ENCODE results near the gene ATF7IP.

ATF7IP gene

DNA sequence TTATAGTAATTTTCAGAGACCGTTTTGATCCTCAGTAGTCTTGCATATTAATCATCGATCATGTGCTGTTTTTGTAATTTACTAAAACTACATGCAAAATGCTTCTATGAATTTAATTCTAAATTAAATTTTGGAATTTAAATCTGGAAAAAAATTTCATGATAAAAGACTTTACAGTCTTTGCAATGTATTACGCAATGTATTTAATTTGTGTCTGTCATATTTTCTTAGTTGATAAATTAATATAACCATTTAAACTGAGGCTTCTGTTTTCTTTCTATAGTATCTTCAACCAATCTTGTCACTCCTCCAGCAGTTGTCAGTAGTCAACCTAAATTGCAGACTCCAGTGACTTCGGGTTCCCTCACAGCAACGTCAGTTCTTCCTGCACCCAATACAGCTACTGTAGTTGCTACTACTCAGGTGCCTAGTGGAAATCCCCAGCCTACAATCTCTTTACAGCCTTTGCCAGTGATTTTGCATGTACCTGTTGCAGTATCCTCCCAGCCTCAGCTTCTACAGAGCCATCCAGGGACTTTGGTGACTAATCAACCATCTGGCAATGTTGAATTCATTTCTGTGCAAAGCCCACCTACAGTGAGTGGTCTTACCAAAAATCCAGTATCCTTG, 94.8 kb downstream of the ATF7IP start:
- H3K36me3 ChIP-seq: peaks cover 16% of the 10 kb centered on the region; the same call in 1 of the 2 replicates
- DNase-seq: no peak
- H3K4me3 ChIP-seq (ENCODE audit: low read depth, low read length): no peak overlapping the region
- TF ChIP-seq, protein P1, sequence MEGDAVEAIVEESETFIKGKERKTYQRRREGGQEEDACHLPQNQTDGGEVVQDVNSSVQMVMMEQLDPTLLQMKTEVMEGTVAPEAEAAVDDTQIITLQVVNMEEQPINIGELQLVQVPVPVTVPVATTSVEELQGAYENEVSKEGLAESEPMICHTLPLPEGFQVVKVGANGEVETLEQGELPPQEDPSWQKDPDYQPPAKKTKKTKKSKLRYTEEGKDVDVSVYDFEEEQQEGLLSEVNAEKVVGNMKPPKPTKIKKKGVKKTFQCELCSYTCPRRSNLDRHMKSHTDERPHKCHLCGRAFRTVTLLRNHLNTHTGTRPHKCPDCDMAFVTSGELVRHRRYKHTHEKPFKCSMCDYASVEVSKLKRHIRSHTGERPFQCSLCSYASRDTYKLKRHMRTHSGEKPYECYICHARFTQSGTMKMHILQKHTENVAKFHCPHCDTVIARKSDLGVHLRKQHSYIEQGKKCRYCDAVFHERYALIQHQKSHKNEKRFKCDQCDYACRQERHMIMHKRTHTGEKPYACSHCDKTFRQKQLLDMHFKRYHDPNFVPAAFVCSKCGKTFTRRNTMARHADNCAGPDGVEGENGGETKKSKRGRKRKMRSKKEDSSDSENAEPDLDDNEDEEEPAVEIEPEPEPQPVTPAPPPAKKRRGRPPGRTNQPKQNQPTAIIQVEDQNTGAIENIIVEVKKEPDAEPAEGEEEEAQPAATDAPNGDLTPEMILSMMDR (IDR thresholded peaks at IDR 0.05; ENCODE audit: low read depth, low read length): no peak
- no peaks in the 10 kb centered on the region for H3K9me3 ChIP-seq (ENCODE audit: severe bottlenecking)
- H3K27me3 ChIP-seq (ENCODE audit: insufficient read depth, low read depth, severe bottlenecking): no peaks in the 10 kb centered on the region
- H3K27ac ChIP-seq: no peak overlapping the region

DNA sequence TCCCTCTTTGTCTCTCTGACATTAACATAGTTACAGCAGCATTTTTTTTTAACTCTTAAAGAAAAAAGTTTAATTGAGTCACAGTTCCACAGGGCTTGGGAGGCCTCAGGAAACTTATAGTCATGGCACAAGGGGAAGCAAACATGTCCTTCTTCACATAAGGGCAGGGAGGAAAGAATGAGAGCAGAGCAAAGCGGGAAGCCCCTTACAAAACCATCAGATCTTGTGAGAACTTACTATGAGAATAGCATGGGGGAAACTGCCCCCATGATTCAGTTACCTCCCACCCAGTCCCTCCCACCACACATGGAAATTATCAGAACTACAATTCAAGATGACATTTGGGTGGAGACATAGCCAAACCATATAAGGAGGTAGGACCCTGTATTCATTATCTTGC, 106.0 kb downstream of the ATF7IP start:
- TF ChIP-seq, protein P1 (IDR thresholded peaks at IDR 0.05; ENCODE audit: low read depth, low read length): no peak
- DNase-seq: no peak
- Histone ChIP-seq H3K9me3 (ENCODE audit: severe bottlenecking) (peaks cover 3% of the 10 kb centered on the region), H3K4me3 (ENCODE audit: low read depth, low read length) (no peak overlapping the region), H3K27ac (no peak overlapping the region), H3K36me3 (peaks cover 20% of the 10 kb centered on the region), H3K27me3 (ENCODE audit: insufficient read depth, low read depth, severe bottlenecking) (no peaks in the 10 kb centered on the region)

DNA sequence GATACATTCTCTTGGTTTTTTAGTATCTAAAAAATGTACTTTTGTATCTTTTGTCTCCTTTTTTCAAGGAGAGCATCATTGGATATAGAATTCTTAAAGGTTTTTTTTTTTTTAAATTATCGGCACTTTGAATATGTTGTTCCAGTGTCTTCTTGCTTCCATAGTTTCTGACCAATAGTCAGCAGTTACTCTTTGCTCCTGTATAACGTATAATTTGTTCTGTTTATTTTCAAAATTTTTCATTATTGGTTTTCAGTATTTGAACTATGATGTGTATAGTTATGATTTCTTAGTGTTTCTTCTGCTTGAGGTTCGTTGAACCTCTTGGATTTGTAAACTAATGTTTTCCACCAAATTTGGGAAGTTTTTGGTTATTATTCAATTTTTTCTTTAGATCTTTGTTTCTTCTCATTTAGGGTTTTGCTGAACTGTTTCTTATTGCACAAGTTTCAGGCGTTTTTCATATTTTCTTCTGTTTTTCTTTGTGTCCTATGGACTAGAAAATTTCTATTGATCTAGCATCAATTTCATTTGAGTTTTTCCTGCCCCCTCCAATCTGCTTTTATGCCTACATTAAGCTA, 108.3 kb downstream of the ATF7IP start:
- H3K36me3 ChIP-seq: peaks cover 15% of the 10 kb centered on the region
- no peak overlapping the region for H3K4me3 ChIP-seq (ENCODE audit: low read depth, low read length)
- H3K27ac ChIP-seq: no peak overlapping the region
- peaks cover 3% of the 10 kb centered on the region for H3K9me3 ChIP-seq (ENCODE audit: severe bottlenecking)
- no peaks in the 10 kb centered on the region for H3K27me3 ChIP-seq (ENCODE audit: insufficient read depth, low read depth, severe bottlenecking)
- TF ChIP-seq, protein P1 (IDR thresholded peaks at IDR 0.05; ENCODE audit: low read depth, low read length): no peak
- no peak for DNase-seq

DNA sequence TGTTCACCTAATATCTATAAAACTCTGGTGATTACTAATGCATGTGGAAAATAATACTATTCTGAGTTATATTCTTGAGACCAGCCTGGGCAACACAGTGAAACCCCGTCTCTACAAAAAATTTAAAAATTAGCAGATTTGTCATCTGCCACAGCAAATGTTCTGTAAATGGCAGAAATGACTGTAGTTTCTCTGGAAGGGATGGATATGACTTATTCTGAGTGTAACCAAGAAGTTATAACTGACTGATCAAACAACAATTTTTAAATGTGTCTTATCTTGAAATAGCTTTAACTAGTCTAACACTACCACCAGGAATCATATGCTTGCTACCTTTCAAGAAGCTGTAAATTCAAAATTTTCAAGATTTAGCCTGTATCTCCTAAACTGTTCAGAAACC, 113.5 kb downstream of the ATF7IP start:
- no peak for DNase-seq
- H3K36me3 ChIP-seq: peaks cover 41% of the 10 kb centered on the region
- H3K9me3 ChIP-seq (ENCODE audit: severe bottlenecking): no peaks in the 10 kb centered on the region
- no peaks in the 10 kb centered on the region for H3K27me3 ChIP-seq (ENCODE audit: insufficient read depth, low read depth, severe bottlenecking)
- H3K27ac ChIP-seq: no peak overlapping the region
- TF ChIP-seq, protein P1 (IDR thresholded peaks at IDR 0.05; ENCODE audit: low read depth, low read length): no peak
- no peak overlapping the region for H3K4me3 ChIP-seq (ENCODE audit: low read depth, low read length)

DNA sequence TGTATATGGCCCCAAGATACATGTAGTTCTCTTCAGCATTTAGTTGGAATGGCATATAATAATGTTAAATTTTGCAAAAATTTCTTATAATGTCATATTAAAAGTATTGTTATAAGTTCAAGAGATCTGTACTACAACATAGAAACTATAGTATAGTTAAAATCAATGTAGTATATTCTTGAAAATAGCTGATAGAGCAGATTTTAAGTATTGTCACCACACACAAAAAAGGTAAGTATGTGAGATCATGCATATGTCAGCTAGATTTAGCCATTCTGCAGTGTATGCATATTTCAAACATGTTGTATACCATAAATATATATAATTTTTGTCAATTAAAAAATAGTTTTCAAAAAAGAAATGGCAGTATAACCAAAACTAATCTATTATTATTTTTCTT, 115.7 kb downstream of the ATF7IP start:
- no peak for DNase-seq
- no peak overlapping the region for H3K4me3 ChIP-seq (ENCODE audit: low read depth, low read length)
- TF ChIP-seq, protein P1 (IDR thresholded peaks at IDR 0.05; ENCODE audit: low read depth, low read length): no peak
- no peaks in the 10 kb centered on the region for H3K9me3 ChIP-seq (ENCODE audit: severe bottlenecking)
- no peaks in the 10 kb centered on the region for H3K27me3 ChIP-seq (ENCODE audit: insufficient read depth, low read depth, severe bottlenecking)
- H3K27ac ChIP-seq: no peak overlapping the region
- H3K36me3 ChIP-seq: peaks cover 27% of the 10 kb centered on the region

DNA sequence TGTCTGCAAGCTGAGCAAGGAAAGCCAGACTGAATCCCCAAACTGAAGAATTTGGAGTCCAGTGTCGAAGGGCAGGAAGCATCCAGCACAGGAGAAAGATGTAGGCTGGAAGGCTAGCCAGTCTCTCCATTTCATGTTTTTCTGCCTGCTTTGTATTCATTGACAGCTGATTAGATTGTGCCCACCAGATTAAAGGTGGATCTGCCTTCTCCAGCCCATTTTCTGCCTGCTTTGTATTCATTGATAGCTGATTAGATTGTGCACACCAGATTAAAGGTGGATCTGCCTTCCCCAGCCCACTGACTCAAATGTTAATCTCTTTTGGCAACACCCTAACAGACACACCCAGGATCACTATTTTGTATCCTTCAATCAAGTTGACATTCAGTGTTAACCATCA, 116.9 kb downstream of the ATF7IP start:
- no peaks in the 10 kb centered on the region for H3K9me3 ChIP-seq (ENCODE audit: severe bottlenecking)
- H3K36me3 ChIP-seq: peaks cover 27% of the 10 kb centered on the region
- H3K4me3 ChIP-seq (ENCODE audit: low read depth, low read length): no peak overlapping the region
- no peak overlapping the region for H3K27ac ChIP-seq
- no peaks in the 10 kb centered on the region for H3K27me3 ChIP-seq (ENCODE audit: insufficient read depth, low read depth, severe bottlenecking)
- TF ChIP-seq, protein P1 (IDR thresholded peaks at IDR 0.05; ENCODE audit: low read depth, low read length): no peak
- no peak for DNase-seq
